GM19324 (cell line): ENCODE measurements around the gene WDR35.
A peak's percentile ranks its signal among the peaks of the same experiment; 100 is the strongest.
"Not testable (repeated sequence)": the region's sequence is repeated elsewhere in the genome, so short reads cannot be mapped to it uniquely, and the experiment has no call there.

ENCODE experiments used
- ATAC-seq: cut with Tn5 transposase; IDR thresholded peaks from one replicate; pipeline ENCODE4 v1.9.1; 2021; ENCODE audit warnings: mild to moderate bottlenecking, moderate library complexity; ENCODE audit not compliant: unreplicated experiment, low FRiP score

Gene WDR35

DNA sequence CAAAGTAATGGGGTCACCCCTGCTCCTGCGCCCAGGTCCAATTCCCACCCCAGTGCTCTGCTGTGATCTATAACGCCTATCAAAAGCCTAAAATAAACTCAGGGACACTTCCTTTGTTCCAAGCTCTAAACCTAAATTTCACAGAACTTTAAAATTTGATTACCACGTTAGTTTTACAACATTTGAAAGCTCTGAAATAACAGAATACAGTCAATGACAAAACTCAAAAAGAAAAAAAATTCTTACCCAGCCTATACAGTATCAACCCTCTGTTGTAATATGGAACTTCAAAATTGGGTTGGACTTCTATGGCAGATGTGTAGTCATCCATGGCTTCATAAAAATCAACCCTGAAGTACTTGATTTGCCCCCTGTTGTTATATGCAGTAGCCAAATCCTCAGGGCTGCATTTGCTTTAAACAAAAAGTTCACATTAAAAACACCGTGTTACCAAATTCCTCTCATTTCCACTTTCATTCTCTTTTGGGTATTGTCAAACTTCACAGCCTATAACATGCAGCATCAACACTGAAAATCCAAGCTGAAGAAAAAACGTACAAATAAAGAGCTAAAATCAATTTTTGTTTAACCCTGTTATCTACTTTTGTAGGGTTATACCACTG, 92.2 kb downstream of the WDR35 start:
- no peak for ATAC-seq

DNA sequence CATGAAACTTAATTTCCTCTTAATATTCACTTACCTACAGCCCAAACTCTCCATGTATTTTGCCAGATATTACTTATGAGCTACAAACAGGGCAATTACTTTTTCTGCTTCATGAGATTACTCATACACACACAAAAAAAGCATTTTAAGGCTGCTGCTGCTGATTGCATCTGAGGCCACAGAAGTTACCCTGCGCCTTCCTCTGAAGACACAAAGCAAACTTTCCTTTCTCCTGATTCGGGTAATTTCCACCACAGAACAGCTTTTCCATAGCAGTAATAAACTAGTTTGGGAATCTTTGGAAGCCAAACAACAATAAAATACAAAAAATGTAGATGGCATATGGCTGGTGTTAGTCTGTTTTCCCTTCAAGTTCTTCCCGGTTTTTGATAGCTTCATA, 94.4 kb downstream of the WDR35 start:
- ATAC-seq = no peak

DNA sequence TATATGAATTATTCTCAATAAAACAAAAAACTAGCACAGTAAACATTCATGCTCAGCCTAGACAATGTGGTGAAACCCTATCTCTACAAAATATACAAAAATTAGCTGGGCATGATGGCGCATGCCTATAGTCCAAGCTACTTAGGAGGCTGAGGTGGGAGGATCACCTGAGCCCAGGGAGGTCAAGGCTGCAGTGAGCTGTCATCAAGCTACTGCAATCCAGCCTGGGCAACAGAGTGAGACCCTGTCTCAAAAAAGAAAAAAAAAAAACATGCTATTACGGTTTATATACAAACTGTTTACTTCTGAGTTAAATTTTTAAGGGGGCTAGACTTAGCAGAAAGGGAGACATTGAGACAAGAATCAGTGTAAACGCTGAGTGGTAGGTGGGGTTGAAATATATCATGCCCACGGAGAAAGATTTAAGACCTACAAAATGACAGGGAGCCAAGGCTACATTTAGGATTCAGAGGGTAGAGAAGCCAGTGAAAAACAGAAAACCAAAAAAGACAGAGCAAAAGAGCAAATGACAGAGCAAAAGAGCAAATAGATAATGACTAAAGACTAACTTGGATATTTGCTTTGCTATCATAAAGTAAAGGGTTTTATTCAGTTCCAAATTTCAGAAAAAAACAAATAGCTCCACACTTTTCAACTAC, 95.6 kb downstream of the WDR35 start:
- ATAC-seq = peak; percentile 26

DNA sequence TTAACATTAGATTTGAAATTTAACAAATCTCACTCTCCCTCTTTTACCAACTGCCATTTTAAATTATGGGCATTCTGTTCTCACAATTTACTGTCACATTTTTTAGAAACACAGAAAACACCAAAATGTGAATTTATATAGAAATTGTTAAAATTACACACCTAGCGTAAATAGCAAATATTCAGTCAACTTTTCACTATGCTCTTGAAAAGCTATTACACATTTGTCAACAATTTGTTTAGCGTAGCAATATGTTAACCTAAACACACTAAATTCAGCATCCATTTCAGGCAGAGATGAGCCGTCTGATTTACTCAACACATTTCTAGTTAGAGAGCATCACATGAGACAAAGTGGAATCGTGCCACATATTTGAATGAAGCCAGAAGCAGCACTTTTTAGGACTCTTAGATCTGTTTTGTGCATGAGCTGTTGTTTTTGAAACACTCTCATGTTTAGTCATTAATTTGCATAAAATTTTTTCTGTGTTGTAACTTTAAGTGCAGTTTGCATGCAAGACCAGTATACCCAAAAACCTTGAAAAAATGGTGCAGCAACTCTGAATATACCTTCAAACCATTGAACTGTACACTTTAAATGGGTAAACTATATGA, 96.3 kb downstream of the WDR35 start:
- peak; percentile 66 for ATAC-seq

DNA sequence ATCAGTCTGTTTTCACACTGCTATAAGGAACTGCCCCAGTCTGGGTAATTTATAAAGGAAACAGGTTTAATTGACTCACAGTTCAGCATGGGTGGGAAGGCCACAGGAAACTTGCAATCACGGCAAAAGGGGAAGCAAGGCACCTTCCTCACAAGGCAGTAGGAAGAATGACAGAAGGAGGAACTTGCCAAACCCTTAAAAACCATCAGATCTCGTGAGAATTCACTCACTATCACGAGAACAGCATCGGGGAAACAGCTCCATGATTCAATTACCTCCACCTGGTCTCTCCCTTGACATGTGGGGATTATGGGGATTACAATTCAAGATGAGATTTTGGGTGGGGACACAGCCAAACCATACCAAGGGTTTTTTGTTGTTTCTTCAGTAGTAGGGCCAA, 97.9 kb downstream of the WDR35 start:
- not testable (repeated sequence) for ATAC-seq

DNA sequence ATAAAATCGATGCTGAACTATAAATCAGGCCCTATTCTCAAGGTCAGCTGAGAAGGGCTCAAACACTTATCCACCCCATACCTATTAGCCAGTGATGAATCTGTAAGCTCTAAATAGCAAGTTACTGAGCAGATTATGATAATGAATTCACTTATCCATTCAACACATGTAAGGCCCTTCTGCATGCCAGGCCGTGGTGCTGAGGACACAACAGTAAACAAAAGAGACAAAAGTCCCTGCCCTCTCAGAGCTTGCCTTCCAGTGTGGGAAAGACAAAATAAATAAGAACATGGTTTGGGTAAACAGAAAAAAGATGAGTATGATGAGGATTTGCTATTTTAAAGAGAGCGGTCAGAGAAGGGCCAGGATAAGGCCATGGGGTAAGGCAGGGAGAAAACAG, 99.8 kb downstream of the WDR35 start:
- ATAC-seq = no peak

DNA sequence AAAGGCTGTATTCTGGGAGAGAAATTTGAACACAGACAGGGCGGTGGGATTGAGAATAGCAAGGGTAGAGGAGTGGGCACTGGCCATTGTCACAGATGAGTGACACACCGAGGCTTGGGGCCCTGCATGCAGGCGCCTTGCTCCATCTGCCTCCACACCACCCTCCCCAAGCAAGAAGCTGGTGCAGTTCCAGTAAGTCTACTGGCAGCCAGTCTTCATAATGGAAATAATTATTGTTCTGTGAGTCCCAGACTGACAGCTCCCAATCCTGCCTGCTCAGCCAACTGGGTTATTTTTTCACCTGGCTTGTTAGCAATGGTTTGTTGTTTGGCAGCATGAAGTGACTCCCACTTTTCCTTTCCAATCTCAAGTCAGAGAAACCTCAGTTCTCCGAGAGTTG, 101.1 kb downstream of the WDR35 start:
- no peak for ATAC-seq

DNA sequence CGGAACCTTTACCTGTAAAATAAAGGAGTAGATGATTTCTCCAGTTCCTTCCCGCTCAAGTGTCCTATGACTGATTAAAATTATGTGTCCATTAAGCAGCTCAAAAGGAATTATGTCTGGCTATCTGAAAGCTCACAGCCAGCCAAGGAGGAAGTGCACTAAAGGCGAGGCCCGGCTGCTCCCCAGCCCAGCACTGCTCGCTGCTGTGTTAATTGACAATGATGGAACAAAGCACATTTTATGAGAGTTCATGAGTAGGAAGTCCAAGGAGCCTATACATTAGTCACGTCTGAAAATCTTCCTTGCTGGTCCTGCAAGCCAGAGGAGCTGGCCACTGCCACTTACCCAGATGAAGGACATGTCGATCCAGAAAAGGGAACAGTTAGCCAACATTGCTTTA, 102.4 kb downstream of the WDR35 start:
- no peak for ATAC-seq

DNA sequence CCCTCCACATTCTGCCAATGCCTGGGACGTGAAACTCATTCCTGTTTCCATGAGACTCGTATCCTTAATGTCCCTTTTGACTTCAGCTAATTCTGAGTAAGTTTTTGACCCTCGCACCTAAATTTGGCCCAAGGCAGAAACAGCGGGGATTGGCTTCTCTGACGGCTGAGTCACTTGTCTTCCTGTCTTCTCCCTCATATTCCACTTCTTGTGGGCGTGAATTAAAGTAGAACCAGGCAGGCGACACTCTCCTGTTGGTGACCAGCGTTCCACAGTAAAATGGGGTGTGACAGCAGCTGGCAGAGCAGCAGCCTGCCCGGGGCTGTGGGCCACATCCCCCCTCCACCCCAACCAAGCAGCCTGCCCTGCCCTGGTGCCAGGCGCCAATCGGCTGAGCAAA, 103.6 kb downstream of the WDR35 start:
- no peak for ATAC-seq

DNA sequence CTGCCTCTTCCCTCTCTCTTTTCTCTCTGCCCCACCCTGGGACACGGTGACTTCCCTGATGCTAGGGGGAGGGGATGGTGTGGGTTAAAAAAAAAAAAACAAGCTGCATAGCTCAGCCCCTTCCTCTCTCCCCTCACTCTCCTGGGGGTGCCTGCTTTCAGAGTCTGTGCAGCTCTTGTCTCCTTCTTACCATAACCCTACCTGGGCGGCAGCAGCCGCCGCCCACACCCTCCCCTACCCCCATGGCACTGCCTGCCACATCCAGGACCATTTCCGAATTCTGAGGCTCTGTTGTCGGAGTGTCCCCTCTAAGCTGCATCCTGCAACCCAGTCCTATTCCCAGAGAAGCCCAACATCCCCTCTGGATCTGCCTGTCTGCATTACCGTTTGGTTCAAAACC, 104.1 kb downstream of the WDR35 start:
- ATAC-seq = no peak

DNA sequence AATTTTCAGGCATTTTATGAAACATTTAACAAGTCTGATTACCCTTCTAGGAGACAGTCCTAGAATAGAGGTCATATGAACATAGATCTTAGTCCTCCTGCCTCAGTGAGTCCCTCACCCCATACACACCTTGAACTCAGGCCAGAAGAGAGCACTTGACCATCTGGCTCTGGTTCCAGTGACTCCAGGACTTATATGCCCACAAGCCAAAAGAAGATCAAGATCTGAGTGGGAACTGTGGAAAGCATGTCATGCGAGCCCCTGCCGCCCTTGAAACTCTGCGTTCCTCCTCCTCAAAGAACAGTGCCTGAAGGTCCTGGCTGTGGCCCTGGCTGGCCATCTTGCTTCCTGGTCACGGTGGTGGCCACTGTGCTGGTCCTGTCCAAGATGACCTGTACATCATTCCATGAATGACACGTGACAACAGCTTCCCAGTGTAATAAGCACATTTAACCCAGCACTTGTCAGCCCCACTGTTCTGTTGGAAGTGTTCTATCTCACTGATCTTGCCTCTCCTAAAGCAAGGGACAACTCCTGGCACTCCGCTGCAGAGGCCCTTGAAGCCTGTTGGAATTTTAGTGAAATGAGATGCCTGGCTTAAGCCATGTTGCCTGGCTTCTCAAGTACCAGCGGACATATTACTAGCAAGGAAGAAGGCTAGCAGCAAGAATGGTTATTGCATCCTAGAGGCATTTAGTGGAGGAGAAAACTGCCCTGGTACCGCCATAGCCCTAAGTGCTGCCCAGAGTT, 105.8 kb downstream of the WDR35 start:
- no peak for ATAC-seq

DNA sequence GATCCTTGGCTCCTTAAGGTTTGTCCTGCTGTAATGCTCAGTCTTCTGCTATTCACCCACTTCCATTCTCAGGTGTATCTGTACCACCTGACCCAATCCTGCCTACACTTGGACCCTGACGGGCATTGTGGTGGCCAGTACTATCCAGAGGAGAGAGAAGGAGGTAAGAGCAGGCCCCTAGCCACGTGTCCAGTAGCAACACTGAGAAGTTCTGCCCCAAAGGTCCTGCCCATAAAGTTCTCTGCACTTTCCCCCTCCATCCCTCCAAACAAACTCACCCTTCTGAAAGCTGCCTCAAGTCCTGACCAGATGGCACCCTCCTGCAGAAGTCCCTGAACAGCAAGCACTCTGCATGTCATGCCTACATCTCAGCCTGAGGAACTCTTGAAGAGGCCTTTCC, 106.4 kb downstream of the WDR35 start:
- ATAC-seq = no peak

DNA sequence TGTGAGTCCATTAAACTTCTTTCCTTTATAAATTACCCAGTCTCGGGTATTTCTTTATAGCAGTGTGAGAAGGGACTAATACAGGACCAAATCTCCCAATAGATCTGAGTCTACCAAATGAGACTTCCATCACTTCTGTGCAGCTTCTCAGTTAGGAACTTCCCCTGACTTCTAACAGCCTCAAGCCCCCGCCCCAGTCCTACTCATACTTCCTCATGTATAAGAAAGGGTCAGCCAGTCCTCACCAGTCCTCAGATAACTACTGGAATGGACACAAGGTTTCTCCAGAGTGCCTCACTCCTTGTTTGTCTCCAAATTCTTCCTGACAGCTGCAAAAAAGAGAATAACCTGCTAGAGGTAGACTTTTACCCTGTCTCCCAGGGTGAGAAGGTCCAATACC, 107.6 kb downstream of the WDR35 start:
- ATAC-seq = no peak

DNA sequence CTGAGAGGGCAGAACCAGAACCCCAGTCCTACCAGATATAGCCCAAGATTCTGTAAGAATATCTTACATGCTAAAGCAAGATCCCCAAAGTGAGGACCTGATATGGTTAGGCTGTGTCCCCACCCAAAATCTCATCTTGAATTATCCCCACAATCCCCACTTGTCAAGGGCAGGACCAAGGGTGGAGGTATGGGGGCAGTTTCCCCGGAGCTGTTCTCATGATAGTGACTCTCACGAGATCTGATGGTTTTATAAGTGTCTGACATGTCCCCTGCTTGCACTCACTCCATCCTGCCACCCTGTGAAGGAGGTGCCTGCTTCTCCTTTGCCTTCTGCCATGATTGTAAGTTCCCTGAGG, 108.0 kb downstream of the WDR35 start:
- ATAC-seq = no peak

DNA sequence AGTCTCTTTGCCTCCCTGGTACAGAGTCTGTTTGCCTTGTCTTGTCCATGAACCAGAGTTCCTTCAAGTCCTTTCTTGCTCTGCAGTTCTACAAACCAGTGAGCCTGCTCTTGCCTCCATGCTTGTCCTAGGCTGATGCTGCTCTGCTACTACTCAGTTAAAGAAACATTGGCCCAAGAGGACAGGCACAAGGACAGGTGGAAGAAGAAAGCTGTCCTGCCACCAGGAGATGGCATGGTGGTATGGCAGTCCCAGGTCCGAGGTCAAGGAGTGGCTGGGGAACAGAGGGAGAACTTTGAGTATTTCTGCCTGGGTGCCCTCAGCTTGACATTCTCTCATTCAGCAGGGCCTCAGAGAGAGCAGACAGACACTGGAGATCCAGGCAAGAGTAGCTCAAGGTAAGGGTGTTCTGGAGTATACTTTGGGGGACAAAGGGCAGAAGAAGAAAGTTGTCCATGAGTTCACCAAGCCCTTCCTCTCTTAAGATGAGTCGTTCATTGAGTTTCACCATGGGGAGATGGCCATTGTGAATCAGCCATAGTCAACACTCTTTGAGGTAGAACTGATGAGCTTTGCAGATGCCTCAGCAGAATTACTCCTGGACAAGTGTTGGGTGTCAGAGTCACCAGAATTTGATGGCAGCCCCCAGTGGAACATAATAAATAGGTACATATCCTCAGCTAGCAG, 108.5 kb downstream of the WDR35 start:
- no peak for ATAC-seq

DNA sequence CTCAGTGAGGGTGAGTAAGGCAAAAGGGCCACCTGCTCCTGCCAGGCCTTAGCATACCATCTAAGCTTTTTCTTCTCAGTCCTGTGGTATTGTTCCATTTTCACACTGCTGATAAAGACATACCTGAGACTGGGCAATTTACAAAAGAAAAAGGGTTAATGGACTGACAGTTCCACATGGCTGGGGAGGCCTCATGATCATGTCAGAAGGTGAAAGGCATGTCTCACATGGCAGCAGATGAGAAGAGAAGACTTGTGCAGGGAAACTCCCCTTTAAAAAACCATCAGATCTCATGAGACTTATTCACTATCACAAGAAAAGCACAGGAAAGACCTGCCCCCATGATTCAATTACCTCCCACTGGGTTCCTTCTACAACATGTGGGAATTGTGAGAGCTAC, 109.7 kb downstream of the WDR35 start:
- not testable (repeated sequence) for ATAC-seq

DNA sequence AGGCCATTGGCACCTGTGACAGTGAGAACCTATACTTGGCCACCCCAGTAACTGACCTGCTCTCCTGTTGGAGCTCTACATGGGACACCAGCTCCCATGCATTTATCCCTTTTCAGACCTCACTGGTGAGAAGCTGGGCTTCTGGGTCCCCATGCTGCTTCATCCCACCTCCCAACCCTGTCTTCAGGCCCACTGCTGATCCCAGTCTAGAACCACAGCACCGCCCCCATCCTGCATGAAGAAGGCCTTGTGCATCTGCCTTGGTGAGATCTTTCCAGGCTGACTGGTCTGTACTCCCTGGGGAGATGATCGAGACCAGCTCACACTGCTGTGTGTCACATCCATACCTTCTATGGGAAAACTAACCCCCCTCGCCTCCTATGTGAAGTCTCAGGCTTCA, 110.8 kb downstream of the WDR35 start:
- ATAC-seq = no peak

DNA sequence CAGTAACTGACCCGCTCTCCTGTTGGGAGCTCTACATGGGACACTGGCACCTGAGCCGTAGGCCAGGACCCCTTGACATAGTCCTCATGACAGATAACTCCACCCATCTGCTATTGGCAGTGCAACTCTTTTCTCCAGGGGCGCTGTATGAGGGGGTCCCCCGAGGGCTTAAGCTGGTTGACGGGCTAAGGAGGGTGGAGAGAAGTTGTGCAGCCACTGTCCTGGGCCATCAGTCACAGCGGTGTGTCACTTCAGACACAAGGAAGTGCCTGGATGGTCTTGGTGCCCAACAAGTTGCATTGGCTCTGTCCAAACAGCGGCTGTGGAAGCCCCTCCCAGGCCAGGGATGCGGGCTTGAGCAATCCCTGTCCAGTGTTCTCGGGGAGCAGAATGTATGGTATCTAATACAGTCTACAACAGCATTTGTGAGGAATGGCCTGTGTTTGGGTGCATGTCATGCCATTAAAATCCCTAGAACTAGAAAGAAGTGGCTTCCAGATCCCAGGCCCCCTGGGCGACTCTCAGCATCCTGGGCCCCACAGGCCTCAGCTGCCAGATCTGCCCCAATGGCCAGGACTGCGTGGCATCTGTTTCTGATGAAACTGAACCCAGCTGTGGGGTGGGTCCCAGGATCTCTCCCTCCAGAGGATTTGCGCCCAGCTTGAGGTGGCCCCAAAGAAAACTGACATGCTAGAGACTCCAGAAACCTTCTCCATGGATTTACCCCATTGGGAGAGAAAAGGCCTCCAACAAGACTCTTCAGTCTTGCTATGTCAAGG, 111.4 kb downstream of the WDR35 start:
- no peak for ATAC-seq

DNA sequence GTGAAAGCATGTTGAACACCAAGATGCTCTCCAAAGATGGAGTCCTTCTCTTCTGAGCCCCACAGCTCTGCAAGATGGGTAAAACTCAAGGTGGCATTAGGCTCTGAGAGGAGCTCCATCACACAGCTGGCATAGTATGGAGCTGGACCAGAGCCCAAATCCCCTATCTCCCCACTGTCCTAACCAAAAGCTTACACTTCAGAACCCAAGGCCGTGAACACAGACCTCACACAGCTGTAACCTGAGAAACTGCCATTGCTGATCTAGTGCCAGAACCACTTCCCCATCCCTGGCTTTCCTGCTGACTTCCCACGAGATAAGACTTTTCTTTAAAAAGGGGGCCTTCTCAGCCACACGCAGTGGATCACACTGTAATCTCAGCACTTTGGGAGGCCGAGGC, 113.2 kb downstream of the WDR35 start:
- no peak for ATAC-seq

DNA sequence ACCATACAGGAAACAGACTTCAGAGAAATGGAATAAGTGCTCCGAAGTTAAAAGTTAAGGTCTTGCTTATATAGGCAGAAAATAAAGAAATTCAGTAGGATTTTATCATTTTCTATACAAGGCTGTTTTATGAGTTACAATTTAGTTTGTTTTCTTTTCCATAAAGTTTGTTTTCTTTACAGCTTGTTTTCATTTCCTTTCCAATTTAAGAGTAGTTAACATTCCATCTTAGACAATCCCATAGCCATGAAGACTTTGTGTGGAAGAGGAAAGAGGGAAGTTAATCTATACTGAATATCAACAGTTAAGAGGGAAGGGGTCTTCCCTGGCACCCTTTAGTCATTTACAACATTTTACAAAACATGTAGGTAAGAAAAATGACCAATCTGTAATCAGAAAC, 114.6 kb downstream of the WDR35 start:
- ATAC-seq = no peak
